Tongue (tissue), 2 donors: ENCODE results near the gene PLCB1. TPM values are rescaled to one million over a fixed set of nuclear protein-coding genes. Genes with fewer than 3 reads are reported as not detected.

Experiments used
- DNase-seq: peaks from one replicate; pipeline ENCODE4 v3.0.0-alpha.2; 2015
- total RNA-seq: library from RNA; depleted of rRNA; stranded (reverse); fragments of >200 nt; gene quantifications from one replicate; pipeline ENCODE4 v1.2.3, GENCODE V29; 2014

The PLCB1 gene
- total RNA-seq, 1 donor from 2014 or later: 30.9 TPM

- DNase-seq: no peak
Observed at GRCh38 chr20:8663424-8663823, 531.4 kb downstream of the PLCB1 start.

GRCh38 chr20:8664778-8665177 lies 532.7 kb downstream of the PLCB1 start:
- no peak for DNase-seq

GRCh38 chr20:8667306-8667705 lies 535.2 kb downstream of the PLCB1 start:
- DNase-seq: no peak

DNA sequence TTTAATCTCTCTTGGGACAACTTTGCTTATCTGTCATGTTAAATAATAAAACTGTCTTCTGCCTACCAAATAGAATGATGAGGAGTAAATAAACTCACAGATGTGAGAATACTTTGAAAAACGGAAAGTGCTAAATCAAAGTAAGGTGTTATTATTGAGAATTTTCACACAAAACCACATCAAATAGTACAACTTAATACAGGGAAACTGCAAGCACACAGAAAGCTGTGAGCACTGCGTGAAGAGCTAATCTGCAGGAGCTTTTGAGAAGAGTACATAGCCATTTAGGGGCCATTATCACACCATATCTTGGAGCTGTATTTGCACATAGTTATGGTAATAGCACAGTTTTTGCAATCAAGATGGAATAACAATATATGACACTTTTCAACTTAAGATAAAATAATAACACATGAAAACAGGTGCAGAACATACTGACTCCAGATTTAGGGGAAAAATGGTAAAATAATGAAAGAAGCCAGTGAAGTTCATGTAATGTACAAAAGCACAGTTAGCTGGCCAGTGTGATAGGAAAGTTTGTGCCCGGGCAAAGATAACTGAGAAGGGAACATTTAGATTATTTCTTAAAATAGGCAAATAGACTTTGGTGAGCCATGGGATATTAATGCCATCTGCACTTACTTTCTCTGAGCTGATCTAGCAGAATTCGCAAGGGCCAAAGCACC lies 538.3 kb downstream of the PLCB1 start:
- DNase-seq: no peak

DNA sequence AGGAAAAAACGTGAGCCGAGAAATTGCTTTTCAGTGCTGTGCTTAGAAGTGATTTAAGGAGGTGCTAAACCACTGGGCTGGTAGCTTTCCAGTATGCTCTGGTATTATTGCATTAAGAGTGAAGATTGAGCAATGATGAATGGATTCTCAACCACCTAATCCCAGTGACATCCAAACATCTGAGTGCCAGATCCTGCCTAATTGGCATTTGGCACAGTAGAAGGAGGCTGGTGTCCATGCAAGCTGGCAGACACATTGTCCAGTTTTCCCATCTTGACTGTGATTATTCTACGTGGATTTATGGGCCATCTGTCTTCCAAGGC lies 538.8 kb downstream of the PLCB1 start:
- DNase-seq: peak; percentile 13

GRCh38 chr20:8671370-8671961 lies 539.4 kb downstream of the PLCB1 start:
- no peak for DNase-seq

GRCh38 chr20:8673116-8673515 lies 541.0 kb downstream of the PLCB1 start:
- DNase-seq: no peak

GRCh38 chr20:8675896-8676295 lies 543.8 kb downstream of the PLCB1 start:
- no peak for DNase-seq

- DNase-seq: peak; percentile 12
Observed at GRCh38 chr20:8678098-8678776, 546.2 kb downstream of the PLCB1 start.

DNA sequence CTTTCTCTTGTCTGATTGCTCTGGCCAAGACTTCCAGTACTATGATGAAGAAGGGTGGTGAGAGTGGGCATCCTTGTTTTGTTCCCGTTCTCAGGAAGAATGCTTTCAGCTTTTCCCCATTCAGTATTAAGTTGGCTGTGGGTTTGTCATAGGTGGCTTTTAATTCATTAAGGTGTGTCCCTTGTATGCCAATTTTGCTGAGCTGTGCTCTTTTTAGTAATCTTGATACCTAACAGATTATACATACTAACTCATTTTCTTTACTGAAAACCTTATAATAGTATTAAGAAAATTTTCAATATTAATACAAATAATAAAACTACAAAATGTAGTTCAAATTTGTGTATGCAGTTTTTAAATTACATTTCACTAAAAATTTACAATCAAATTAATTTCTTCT lies 557.3 kb downstream of the PLCB1 start:
- no peak for DNase-seq

DNA sequence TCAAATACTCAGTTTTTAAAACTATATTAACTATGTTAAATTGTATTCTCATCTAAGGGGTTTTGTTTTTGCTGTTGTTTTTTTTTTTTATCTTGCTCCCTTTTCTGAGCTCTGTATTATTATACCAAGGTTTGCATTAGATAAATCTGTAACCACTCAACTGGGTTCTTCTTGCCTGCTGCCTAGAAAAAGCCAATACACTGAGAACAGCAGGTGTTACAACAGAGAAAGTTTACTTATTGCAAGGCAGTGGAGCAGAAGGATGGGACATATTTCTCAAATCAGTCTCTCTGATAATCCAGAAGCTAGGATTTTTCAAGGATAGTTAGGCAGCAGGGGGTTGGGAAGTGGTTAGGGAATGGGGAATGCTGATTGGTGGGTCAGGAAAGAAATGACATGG lies 558.0 kb downstream of the PLCB1 start:
- no peak for DNase-seq

- DNase-seq: no peak
Observed at GRCh38 chr20:8693709-8694108, 561.6 kb downstream of the PLCB1 start.

- no peak for DNase-seq
Observed at GRCh38 chr20:8700756-8701155, 568.7 kb downstream of the PLCB1 start.

GRCh38 chr20:8706961-8707700 lies 575.1 kb downstream of the PLCB1 start:
- DNase-seq: no peak

DNA sequence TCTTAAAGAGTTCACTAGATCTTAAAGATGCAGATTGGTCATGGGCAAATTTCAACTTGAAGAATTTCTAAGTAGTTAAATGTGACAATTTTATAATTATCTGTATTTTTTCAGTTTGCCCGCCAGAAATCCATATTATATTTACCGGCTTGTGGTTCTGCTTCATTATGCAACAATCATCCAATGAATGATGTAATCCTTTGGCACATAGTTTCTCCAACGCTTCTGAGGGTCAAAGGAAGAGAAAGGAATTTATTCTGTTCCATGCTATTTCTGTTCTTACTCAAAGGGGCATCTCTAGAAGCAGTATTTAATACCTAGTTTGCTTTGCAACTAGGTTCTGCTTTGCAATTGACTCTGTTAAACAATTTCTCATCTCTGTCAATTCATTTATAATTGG lies 577.6 kb downstream of the PLCB1 start:
- peak; percentile 24 for DNase-seq

DNA sequence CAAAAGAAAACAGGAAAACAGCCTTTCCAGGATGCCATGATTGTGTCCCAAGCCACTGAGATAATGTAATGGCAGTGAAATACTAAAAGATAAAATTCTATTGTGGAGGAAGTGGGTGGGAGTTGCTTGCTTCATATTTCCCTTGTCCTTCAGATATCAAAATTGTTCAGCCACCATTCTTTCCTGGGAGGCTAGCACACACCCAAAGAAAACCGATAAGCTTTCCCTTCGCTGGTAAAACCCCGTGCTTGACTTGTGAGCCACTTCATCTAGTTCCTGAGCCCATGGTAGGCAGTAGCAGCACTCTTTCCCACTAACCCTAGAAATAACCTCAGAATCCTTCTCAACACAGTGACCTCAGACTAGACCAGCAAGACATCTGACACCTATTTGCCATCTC lies 579.4 kb downstream of the PLCB1 start:
- DNase-seq: no peak

GRCh38 chr20:8714206-8714605 lies 582.1 kb downstream of the PLCB1 start:
- DNase-seq: no peak

DNA sequence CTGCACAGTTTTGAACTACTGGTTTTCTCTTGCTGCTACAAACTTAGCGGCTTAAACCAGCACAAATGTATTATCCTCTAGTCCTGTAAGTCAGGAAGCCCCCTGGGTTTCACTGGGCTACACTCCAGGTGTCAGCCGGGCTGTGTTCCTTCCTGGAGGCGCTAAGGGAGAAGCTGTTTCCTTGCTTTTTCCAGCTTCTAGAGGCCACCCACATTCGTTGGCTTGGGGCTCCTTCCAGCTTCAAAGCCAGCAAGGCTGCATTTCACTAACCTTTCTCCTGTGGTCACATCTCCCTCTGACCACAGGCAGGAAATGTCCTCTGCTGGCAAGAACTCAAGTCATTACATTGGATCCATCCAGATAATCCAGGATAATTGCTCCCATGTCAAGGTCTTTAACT lies 586.2 kb downstream of the PLCB1 start:
- DNase-seq: peak; percentile 62

- no peak for DNase-seq
Observed at GRCh38 chr20:8720089-8720488, 588.0 kb downstream of the PLCB1 start.

GRCh38 chr20:8721098-8721497 lies 589.0 kb downstream of the PLCB1 start:
- DNase-seq: peak; percentile 70

GRCh38 chr20:8722277-8722928 lies 590.3 kb downstream of the PLCB1 start:
- peak; percentile 75 for DNase-seq

DNA sequence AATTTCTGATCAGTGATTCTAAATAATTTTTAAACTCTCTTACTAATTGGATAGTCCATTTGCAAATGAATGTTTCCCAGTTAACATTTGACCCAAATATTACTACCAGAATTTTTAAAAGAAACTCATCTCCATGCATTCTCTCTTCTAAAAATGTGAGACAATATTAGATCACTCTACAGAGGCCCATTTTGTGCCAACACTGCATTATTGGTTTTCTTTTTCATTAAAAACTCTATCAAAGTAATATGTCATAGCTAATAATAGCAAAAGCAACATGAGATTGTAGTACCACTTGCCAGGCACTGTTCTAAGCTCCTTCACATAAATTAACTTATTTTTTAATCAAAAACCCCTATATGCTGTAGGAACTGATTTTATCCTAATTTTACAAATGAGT lies 591.2 kb downstream of the PLCB1 start:
- DNase-seq: no peak

- no peak for DNase-seq
Observed at GRCh38 chr20:8724884-8725283, 592.8 kb downstream of the PLCB1 start.
